ENCODE results near the gene SPON2. TPM values are rescaled to one million over a fixed set of nuclear protein-coding genes. Genes with fewer than 3 reads are reported as not detected.

Gene SPON2
- total RNA-seq, 1 experiment from 2014 or later, result 1.8 TPM

DNA sequence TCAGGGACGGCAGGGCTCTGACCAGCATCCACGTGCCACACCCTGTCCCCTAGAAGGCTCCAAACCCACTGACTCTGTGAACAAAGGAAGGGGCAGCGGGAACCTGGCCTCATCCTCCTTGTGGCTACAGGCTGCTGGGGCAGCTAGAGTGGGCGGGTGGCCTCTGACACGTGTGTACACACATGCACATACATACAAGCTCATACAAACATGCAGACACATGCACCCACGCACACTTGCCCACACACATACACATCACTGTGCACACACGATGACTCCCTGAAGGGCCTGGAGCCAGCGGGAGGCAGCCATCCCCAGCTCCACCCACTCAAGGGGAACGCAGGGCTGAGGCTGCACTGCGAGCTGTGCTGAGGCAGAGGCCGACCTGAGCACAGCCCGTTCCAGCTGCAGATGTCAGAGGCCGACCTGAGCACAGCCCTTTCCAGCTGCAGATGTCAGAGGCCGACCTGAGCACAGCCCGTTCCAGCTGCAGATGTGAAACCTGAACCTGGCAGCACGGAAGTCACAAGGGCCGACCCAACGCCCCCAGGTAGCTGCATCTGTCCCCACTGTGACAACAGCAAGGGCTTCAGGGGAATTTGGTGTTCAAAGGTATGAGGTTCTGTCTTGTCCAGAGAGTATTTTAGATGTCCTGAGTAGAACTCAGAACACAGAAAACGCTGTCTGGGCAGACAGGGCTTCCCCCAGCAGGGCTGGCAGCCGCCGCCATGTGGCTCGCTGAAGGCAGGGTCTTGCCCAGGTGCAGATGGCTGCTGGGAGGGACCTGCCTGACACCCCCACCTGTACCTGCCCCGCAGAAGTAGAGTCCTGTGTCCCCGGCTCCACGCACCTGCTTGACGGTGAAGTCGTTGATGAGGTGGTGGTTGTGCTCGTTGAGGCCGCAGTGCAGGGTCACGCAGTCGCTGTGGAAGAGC is 43.0 kb upstream of the SPON2 start:
- Histone ChIP-seq H3K27ac (ENCODE audit: low read length) (no peak overlapping the region), H3K27me3 (ENCODE audit: control insufficient read depth, insufficient read depth, low read length) (no peaks in the 10 kb centered on the region), H3K4me3 (ENCODE audit: low read depth in 2 of 2, low read length in 2 of 2) (no peak overlapping the region), H3K36me3 (ENCODE audit: control insufficient read depth, insufficient read depth, low read length) (no peaks in the 10 kb centered on the region), H3K9me3 (ENCODE audit: control insufficient read depth, insufficient read depth, low read depth, low read length) (no peaks in the 10 kb centered on the region), H3K4me1 (ENCODE audit: control insufficient read depth, insufficient read depth, low read length) (no peaks in the 10 kb centered on the region)
- CTCF ChIA-PET, result no interaction called here
- TF ChIP-seq, protein P1, sequence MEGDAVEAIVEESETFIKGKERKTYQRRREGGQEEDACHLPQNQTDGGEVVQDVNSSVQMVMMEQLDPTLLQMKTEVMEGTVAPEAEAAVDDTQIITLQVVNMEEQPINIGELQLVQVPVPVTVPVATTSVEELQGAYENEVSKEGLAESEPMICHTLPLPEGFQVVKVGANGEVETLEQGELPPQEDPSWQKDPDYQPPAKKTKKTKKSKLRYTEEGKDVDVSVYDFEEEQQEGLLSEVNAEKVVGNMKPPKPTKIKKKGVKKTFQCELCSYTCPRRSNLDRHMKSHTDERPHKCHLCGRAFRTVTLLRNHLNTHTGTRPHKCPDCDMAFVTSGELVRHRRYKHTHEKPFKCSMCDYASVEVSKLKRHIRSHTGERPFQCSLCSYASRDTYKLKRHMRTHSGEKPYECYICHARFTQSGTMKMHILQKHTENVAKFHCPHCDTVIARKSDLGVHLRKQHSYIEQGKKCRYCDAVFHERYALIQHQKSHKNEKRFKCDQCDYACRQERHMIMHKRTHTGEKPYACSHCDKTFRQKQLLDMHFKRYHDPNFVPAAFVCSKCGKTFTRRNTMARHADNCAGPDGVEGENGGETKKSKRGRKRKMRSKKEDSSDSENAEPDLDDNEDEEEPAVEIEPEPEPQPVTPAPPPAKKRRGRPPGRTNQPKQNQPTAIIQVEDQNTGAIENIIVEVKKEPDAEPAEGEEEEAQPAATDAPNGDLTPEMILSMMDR (IDR thresholded peaks at IDR 0.05), result no peak
- TF ChIP-seq TCF7L2 (IDR thresholded peaks at IDR 0.05; ENCODE audit: low read depth, low read length) (no peak), SIN3A (IDR thresholded peaks at IDR 0.05; ENCODE audit: borderline replicate concordance, insufficient read depth, low read depth, low read length) (no peak), POLR2AphosphoS5 (IDR thresholded peaks at IDR 0.05; ENCODE audit: low read depth, low read length) (no peak)
- TF ChIP-seq, protein P2, sequence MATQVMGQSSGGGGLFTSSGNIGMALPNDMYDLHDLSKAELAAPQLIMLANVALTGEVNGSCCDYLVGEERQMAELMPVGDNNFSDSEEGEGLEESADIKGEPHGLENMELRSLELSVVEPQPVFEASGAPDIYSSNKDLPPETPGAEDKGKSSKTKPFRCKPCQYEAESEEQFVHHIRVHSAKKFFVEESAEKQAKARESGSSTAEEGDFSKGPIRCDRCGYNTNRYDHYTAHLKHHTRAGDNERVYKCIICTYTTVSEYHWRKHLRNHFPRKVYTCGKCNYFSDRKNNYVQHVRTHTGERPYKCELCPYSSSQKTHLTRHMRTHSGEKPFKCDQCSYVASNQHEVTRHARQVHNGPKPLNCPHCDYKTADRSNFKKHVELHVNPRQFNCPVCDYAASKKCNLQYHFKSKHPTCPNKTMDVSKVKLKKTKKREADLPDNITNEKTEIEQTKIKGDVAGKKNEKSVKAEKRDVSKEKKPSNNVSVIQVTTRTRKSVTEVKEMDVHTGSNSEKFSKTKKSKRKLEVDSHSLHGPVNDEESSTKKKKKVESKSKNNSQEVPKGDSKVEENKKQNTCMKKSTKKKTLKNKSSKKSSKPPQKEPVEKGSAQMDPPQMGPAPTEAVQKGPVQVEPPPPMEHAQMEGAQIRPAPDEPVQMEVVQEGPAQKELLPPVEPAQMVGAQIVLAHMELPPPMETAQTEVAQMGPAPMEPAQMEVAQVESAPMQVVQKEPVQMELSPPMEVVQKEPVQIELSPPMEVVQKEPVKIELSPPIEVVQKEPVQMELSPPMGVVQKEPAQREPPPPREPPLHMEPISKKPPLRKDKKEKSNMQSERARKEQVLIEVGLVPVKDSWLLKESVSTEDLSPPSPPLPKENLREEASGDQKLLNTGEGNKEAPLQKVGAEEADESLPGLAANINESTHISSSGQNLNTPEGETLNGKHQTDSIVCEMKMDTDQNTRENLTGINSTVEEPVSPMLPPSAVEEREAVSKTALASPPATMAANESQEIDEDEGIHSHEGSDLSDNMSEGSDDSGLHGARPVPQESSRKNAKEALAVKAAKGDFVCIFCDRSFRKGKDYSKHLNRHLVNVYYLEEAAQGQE (IDR thresholded peaks at IDR 0.05; ENCODE audit: insufficient read depth in 1 of 2, low read depth in 2 of 2, low read length in 1 of 2), result no peak
- ATAC-seq (no peak), DNase-seq (ENCODE audit: low read depth, low spot score) (no peak)
- in situ Hi-C loops (cut with HindIII; ENCODE audit: low pct_unique_long_range_greater_than_20kb, low sequenced_read_pairs) (no loop called here), intact Hi-C loops (cut with micrococcal nuclease; ENCODE audit: unreplicated experiment) (no loop called here)
- no TSS peak for BruUV-seq (replicated peaks)
- POLR2A ChIA-PET, result no interaction called here

DNA sequence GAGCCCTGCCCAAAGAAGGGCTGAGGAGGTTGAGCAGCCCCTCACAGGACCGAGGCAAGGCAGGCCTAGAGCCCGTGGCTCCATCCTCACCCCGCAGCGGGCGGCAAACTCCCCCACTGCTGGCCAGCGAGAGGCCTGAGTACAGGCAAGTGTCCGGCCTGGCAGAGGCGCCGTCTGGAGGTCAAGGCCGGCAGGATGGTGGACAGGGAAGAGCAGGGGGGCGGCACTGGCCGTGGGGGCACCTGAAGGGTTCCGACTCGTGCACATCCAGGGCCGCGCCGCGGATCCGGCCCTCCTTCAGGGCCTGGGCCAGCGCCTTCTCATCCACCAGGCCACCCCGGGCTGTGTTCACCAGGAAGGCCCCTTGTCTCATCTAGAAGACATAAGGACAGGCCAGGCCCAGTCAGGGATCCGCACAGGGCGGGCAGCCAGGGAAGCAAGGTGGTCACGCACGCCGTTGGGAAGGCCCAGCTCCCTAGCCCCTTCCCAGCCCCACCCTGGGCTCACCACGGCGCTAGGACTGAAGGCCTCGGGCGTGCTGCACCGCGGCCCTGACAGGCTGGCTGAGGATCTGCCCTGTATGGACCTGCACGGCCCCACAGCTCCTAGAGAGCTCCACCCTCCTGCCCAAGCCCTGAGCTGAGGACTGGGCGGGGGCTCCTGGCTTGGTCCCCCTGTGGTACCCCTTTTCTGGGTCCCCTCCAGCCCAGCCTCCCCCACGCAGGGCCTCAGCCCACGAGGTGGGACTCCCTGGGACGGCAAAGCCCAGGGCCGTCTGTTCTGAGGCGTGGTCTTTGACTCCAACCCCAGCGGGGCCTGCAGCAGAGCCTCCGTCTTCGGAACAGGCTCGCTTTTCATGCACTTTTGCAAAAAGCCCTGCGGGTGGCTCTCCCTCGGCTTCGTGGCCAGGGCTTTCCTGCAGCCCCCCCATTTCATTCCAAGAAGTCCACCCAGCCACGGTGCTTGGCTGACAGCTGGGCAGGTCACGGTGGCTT is 42.0 kb upstream of the SPON2 start:
- H3K27me3 ChIP-seq (ENCODE audit: control insufficient read depth, insufficient read depth, low read length), result no peaks in the 10 kb centered on the region
- intact Hi-C loops (cut with micrococcal nuclease; ENCODE audit: unreplicated experiment) (no loop called here), in situ Hi-C loops (cut with HindIII; ENCODE audit: low pct_unique_long_range_greater_than_20kb, low sequenced_read_pairs) (no loop called here)
- ChIA-PET CTCF (no interaction called here), POLR2A (no interaction called here)
- ATAC-seq (no peak), DNase-seq (ENCODE audit: low read depth, low spot score) (no peak)
- no peak overlapping the region for H3K4me3 ChIP-seq (ENCODE audit: low read depth in 2 of 2, low read length in 2 of 2)
- no peaks in the 10 kb centered on the region for H3K9me3 ChIP-seq (ENCODE audit: control insufficient read depth, insufficient read depth, low read depth, low read length)
- peaks cover 6% of the 10 kb centered on the region for H3K4me1 ChIP-seq (ENCODE audit: control insufficient read depth, insufficient read depth, low read length)
- BruUV-seq (replicated peaks), result no TSS peak
- no peaks in the 10 kb centered on the region for H3K36me3 ChIP-seq (ENCODE audit: control insufficient read depth, insufficient read depth, low read length)
- no peak overlapping the region for H3K27ac ChIP-seq (ENCODE audit: low read length)
- TF ChIP-seq, protein P2 (IDR thresholded peaks at IDR 0.05; ENCODE audit: insufficient read depth in 1 of 2, low read depth in 2 of 2, low read length in 1 of 2), result no peak
- no peak for TF ChIP-seq SIN3A (IDR thresholded peaks at IDR 0.05; ENCODE audit: borderline replicate concordance, insufficient read depth, low read depth, low read length)
- no peak for TF ChIP-seq POLR2AphosphoS5 (IDR thresholded peaks at IDR 0.05; ENCODE audit: low read depth, low read length)
- no peak for TF ChIP-seq TCF7L2 (IDR thresholded peaks at IDR 0.05; ENCODE audit: low read depth, low read length)
- TF ChIP-seq, protein P1 (IDR thresholded peaks at IDR 0.05), result no peak

All from Panc1 (cell line).